ENCODE results near the gene TPI1.
"Not testable (repeated sequence)": the region's sequence is repeated elsewhere in the genome, so short reads cannot be mapped to it uniquely, and the experiment has no call there.

Gene TPI1

DNA sequence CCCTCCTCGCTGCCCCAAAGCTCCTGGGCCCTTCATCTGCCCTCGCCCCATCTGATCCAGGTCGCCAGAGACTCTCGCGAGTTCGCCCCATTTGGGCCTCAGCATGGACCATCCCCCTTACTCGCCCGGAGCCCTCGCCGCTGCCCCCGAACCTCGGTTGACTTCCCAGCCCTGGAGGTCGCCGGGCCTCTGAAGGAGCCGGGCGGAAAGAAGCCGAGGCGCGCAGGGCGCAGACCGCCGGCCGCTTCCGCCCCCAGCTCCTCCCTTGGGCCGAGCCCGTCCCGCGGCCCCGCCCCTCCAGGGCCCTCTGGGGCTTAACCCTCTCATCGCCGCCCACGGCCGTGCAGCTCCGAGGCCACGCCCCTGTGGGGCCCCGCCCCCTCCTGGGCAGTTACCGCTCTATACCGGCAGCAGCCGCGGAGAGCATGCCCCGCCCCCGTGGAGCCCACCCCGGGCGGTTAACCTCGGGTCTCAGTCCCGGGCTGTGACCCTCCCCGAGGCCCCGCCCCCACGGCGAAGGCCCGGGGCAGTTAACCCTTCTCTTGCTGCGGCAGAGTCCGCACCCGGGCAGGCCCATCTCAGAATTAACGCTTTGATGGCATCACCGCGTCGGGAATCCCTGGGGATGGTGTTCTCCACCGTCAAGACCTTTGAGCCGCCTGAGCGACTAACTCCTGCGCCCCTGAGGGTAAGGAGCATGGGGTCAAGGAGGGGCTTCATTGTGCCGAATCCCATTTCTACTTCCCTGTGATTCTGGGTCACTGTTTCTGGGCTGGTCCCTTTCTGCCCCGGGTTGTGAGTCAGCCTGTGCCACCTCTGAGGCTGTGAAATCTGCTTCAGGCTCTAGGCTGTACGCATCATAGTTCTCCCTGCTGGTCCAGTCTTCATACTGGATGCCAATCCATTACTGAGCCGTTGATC lies 6.0 kb downstream of the TPI1 start, which contains the start of gene SPSB2:
Gene SPSB2, minus strand, starts transcription at position 210 of the 921 bp plus-strand sequence. CDS start 402 bp downstream, outside the sequence.
- H3K27me3 ChIP-seq (ENCODE audit: insufficient read depth, low read length): no peaks in the 10 kb centered on the region
- H3K79me2 ChIP-seq (ENCODE audit: insufficient read depth, low read length): peaks cover 3% of the 10 kb centered on the region
- peak within 1 kb of the TSS; percentile 83 for H3K4me3 ChIP-seq (ENCODE audit: low read depth, low read length, poor library complexity, severe bottlenecking)
- peaks cover 2% of the 10 kb centered on the region; the same call in 1 of the 2 replicates for H4K20me1 ChIP-seq (ENCODE audit: insufficient read depth, low read length)
- peak within 1 kb of the TSS; percentile 93 for H3K4me2 ChIP-seq (ENCODE audit: low read length)
- peaks cover 51% of the 10 kb centered on the region for H3K4me1 ChIP-seq (ENCODE audit: insufficient read depth, low read length, severe bottlenecking)
- no peaks in the 10 kb centered on the region for H3K9me2 ChIP-seq (ENCODE audit: low read depth, low read length)
- no peak within 1 kb of the TSS for H2AFZ ChIP-seq (ENCODE audit: low read length)
- peaks cover 68% of the 10 kb centered on the region for H3K36me3 ChIP-seq (ENCODE audit: insufficient read depth, low read length)
- peak within 1 kb of the TSS; percentile 88 for H3K9ac ChIP-seq (ENCODE audit: low read length)
- H3K27ac ChIP-seq (ENCODE audit: low read depth, low read length, poor library complexity, severe bottlenecking): peak within 1 kb of the TSS; percentile 78
- H3F3A ChIP-seq (ENCODE audit: insufficient read depth, low read length): peaks cover 10% of the 10 kb centered on the region; the same call in 1 of the 2 replicates
- no peak for TF ChIP-seq CTCF (IDR thresholded peaks at IDR 0.05; ENCODE audit: low read length)
- no peak for TF ChIP-seq EZH2 (IDR thresholded peaks at IDR 0.05; ENCODE audit: borderline replicate concordance, low read length)
- no peaks in the 10 kb centered on the region for H3K9me3 ChIP-seq (ENCODE audit: low read length)

DNA sequence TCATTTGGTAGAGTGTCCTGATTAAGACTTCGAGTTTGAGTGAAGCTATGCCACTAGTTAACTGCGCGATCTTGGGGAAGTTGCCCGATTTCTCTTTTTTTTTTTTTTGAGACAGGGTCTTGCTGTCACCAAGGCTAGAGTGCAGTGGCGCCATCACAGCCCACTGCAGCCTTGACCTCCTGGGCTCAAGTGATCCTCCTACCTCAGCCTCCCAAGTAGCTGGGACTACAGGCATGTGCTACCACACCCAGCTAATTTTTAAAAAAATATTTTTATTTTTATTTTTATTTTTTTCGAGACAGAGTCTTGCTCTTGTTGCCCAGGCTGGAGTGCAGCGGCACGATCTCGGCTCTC lies 6.7 kb downstream of the TPI1 start:
- H4K20me1 ChIP-seq (ENCODE audit: insufficient read depth, low read length); H3K9me3 ChIP-seq (ENCODE audit: low read length); H3K9me2 ChIP-seq (ENCODE audit: low read depth, low read length); H3K27me3 ChIP-seq (ENCODE audit: insufficient read depth, low read length); H3F3A ChIP-seq (ENCODE audit: insufficient read depth, low read length); H2AFZ ChIP-seq (ENCODE audit: low read length); H3K79me2 ChIP-seq (ENCODE audit: insufficient read depth, low read length): not testable (repeated sequence)
- Histone ChIP-seq H3K4me3 (ENCODE audit: low read depth, low read length, poor library complexity, severe bottlenecking) (peak overlapping the region; percentile 83), H3K9ac (ENCODE audit: low read length) (peak overlapping the region; percentile 65), H3K4me1 (ENCODE audit: insufficient read depth, low read length, severe bottlenecking) (peaks cover 45% of the 10 kb centered on the region), H3K27ac (ENCODE audit: low read depth, low read length, poor library complexity, severe bottlenecking) (peak overlapping the region; percentile 60), H3K36me3 (ENCODE audit: insufficient read depth, low read length) (peaks cover 61% of the 10 kb centered on the region), H3K4me2 (ENCODE audit: low read length) (peak overlapping the region; percentile 93)

GRCh38 chr12:6879824-6880223 lies 12.5 kb downstream of the TPI1 start:
- not testable (repeated sequence) for H3K27me3 ChIP-seq (ENCODE audit: insufficient read depth, low read length); H3K9me3 ChIP-seq (ENCODE audit: low read length); H2AFZ ChIP-seq (ENCODE audit: low read length); H3F3A ChIP-seq (ENCODE audit: insufficient read depth, low read length); H3K9me2 ChIP-seq (ENCODE audit: low read depth, low read length); H3K4me2 ChIP-seq (ENCODE audit: low read length); H3K27ac ChIP-seq (ENCODE audit: low read depth, low read length, poor library complexity, severe bottlenecking); H4K20me1 ChIP-seq (ENCODE audit: insufficient read depth, low read length); H3K9ac ChIP-seq (ENCODE audit: low read length); H3K79me2 ChIP-seq (ENCODE audit: insufficient read depth, low read length); H3K4me3 ChIP-seq (ENCODE audit: low read depth, low read length, poor library complexity, severe bottlenecking); H3K4me1 ChIP-seq (ENCODE audit: insufficient read depth, low read length, severe bottlenecking)
- H3K36me3 ChIP-seq (ENCODE audit: insufficient read depth, low read length): peaks cover 33% of the 10 kb centered on the region

GRCh38 chr12:6883252-6883651 lies 15.9 kb downstream of the TPI1 start:
- no peak overlapping the region for H2AFZ ChIP-seq (ENCODE audit: low read length)
- no peaks in the 10 kb centered on the region for H3F3A ChIP-seq (ENCODE audit: insufficient read depth, low read length)
- no peaks in the 10 kb centered on the region for H3K9me2 ChIP-seq (ENCODE audit: low read depth, low read length)
- H3K4me2 ChIP-seq (ENCODE audit: low read length): no peak overlapping the region
- no peaks in the 10 kb centered on the region for H4K20me1 ChIP-seq (ENCODE audit: insufficient read depth, low read length)
- peaks cover 17% of the 10 kb centered on the region for H3K36me3 ChIP-seq (ENCODE audit: insufficient read depth, low read length)
- H3K9me3 ChIP-seq (ENCODE audit: low read length): no peaks in the 10 kb centered on the region
- H3K79me2 ChIP-seq (ENCODE audit: insufficient read depth, low read length): no peaks in the 10 kb centered on the region
- no peak for TF ChIP-seq EZH2 (IDR thresholded peaks at IDR 0.05; ENCODE audit: borderline replicate concordance, low read length)
- no peak for TF ChIP-seq CTCF (IDR thresholded peaks at IDR 0.05; ENCODE audit: low read length)
- no peaks in the 10 kb centered on the region for H3K27me3 ChIP-seq (ENCODE audit: insufficient read depth, low read length)
- H3K27ac ChIP-seq (ENCODE audit: low read depth, low read length, poor library complexity, severe bottlenecking): no peak overlapping the region
- no peak overlapping the region for H3K9ac ChIP-seq (ENCODE audit: low read length)
- H3K4me3 ChIP-seq (ENCODE audit: low read depth, low read length, poor library complexity, severe bottlenecking): no peak overlapping the region
- H3K4me1 ChIP-seq (ENCODE audit: insufficient read depth, low read length, severe bottlenecking): no peaks in the 10 kb centered on the region

Measured in OCI-LY1 (cell line).